ENCODE measurements around the gene ZSCAN9.

- TF ChIP-seq CTCF (IDR thresholded peaks at IDR 0.05) = no peak
- TF ChIP-seq POLR2A (IDR thresholded peaks at IDR 0.05) = no peak
Measured at GRCh38 chr6:28208111-28208659, 16.9 kb upstream of the ZSCAN9 start.

Measured in testis (tissue), 2 donors.